HG03558 (cell line): ENCODE results near the gene SGPP1.
"Not testable (repeated sequence)": the region's sequence is repeated elsewhere in the genome, so short reads cannot be mapped to it uniquely, and the experiment has no call there.

Source experiments
- ATAC-seq: cut with Tn5 transposase; IDR thresholded peaks from one replicate; pipeline ENCODE4 v1.9.1; 2021; ENCODE audit warnings: moderate number of reproducible peaks; ENCODE audit not compliant: unreplicated experiment; ENCODE audit errors: extremely low read depth

SGPP1 gene

GRCh38 chr14:63677891-63678379 is 49.9 kb downstream of the SGPP1 start:
- no peak for ATAC-seq

GRCh38 chr14:63676615-63677014 is 51.2 kb downstream of the SGPP1 start:
- ATAC-seq: no peak

GRCh38 chr14:63673886-63674497 is 53.9 kb downstream of the SGPP1 start:
- ATAC-seq: no peak

GRCh38 chr14:63673255-63673654 is 54.6 kb downstream of the SGPP1 start:
- no peak for ATAC-seq

- ATAC-seq: no peak
Measured at GRCh38 chr14:63672417-63673180, 55.3 kb downstream of the SGPP1 start.

- ATAC-seq: no peak
Measured at GRCh38 chr14:63671987-63672386, 55.9 kb downstream of the SGPP1 start.

- ATAC-seq: no peak
Measured at GRCh38 chr14:63670692-63671091, 57.2 kb downstream of the SGPP1 start.

GRCh38 chr14:63666335-63666734 is 61.5 kb downstream of the SGPP1 start:
- ATAC-seq: no peak

- ATAC-seq: no peak
Measured at GRCh38 chr14:63663428-63664341, 64.2 kb downstream of the SGPP1 start.

GRCh38 chr14:63662776-63663175 is 65.1 kb downstream of the SGPP1 start:
- no peak for ATAC-seq

- ATAC-seq: not testable (repeated sequence)
Measured at GRCh38 chr14:63661881-63662280, 66.0 kb downstream of the SGPP1 start.

GRCh38 chr14:63659726-63660125 is 68.1 kb downstream of the SGPP1 start:
- ATAC-seq: no peak

- no peak for ATAC-seq
Measured at GRCh38 chr14:63656194-63656593, 71.7 kb downstream of the SGPP1 start.

GRCh38 chr14:63654936-63655335 is 72.9 kb downstream of the SGPP1 start:
- no peak for ATAC-seq

- ATAC-seq: no peak
Measured at GRCh38 chr14:63654346-63654745, 73.5 kb downstream of the SGPP1 start.

- no peak for ATAC-seq
Measured at GRCh38 chr14:63652406-63652805, 75.5 kb downstream of the SGPP1 start.

GRCh38 chr14:63650256-63650952 is 77.5 kb downstream of the SGPP1 start:
- no peak for ATAC-seq

- no peak for ATAC-seq
Measured at GRCh38 chr14:63647696-63648410, 80.0 kb downstream of the SGPP1 start.

GRCh38 chr14:63644741-63645140 is 83.1 kb downstream of the SGPP1 start:
- no peak for ATAC-seq
